A673 (cell line): ENCODE results near the gene TBPL1. TPM values are rescaled to one million over a fixed set of nuclear protein-coding genes. Genes with fewer than 3 reads are reported as not detected.

Source experiments
- BruUV-seq: library from RNA; stranded (reverse); fragments of 400-500 nt; replicated peaks from 2 replicates; lab custom pipeline; 2021; lab: Mats Ljungman, UMichigan
- CTCF ChIA-PET: fragments of 300-600 bp; sonication (Branson Sonifier 250); formaldehyde crosslinking; loops from one replicate; lab custom pipeline; 2022; ENCODE audit warnings: antibody characterized with exemption; lab: Charles Lee
- POLR2A ChIA-PET: fragments of 300-600 bp; sonication (Branson Sonifier 250); formaldehyde crosslinking; loops from one replicate; lab custom pipeline; 2022; ENCODE audit warnings: antibody characterized with exemption; ENCODE audit not compliant: low non-redundant PET; lab: Charles Lee
- DNase-seq: peaks from one replicate; pipeline ENCODE4 v3.0.0-alpha.2; 2015; ENCODE audit warnings: low spot score
- H3K27ac ChIP-seq: fragments of 200-600 bp; sonication (generic); 2 replicates; pipeline ENCODE4 v1.5.1; 2016; ENCODE audit warnings: mixed run types, low read depth, mild to moderate bottlenecking, mixed read lengths, antibody characterized with exemption, low read length; ENCODE audit not compliant: poor library complexity, severe bottlenecking
- H3K27me3 ChIP-seq: fragments of 200-600 bp; sonication (generic); replicated peaks from 2 replicates; pipeline ENCODE4 v1.6.1; 2017; ENCODE audit warnings: mixed run types, low read depth, mild to moderate bottlenecking, mixed read lengths, antibody characterized with exemption, low read length; ENCODE audit not compliant: insufficient read depth, poor library complexity
- H3K36me3 ChIP-seq: fragments of 200-600 bp; sonication (generic); 2 replicates; pipeline ENCODE4 v1.6.1; 2016; ENCODE audit warnings: mixed run types, mild to moderate bottlenecking, mixed read lengths, antibody characterized with exemption, low read length; ENCODE audit not compliant: insufficient read depth, poor library complexity, severe bottlenecking
- H3K4me1 ChIP-seq: fragments of 200-600 bp; sonication (generic); 2 replicates; pipeline ENCODE4 v1.6.1; 2017; ENCODE audit warnings: mixed run types, mild to moderate bottlenecking, mixed read lengths, antibody characterized with exemption, low read length; ENCODE audit not compliant: insufficient read depth, poor library complexity, severe bottlenecking
- H3K4me3 ChIP-seq: fragments of 200-600 bp; sonication (generic); 2 replicates; pipeline ENCODE4 v1.5.1; 2016; ENCODE audit warnings: low read depth, mixed run types, mild to moderate bottlenecking, mixed read lengths, low read length; ENCODE audit not compliant: poor library complexity, severe bottlenecking
- H3K9me3 ChIP-seq: fragments of 200-600 bp; sonication (generic); 2 replicates; pipeline ENCODE4 v1.6.1; 2016; ENCODE audit warnings: mixed run types, low read depth, mild to moderate bottlenecking, mixed read lengths, antibody characterized with exemption, low read length; ENCODE audit not compliant: poor library complexity, severe bottlenecking
- EZH2 ChIP-seq: fragments of 200-600 bp; sonication (generic); IDR thresholded peaks from 2 replicates; pipeline ENCODE4 v1.6.1; 2017; ENCODE audit warnings: borderline replicate concordance, low read depth, mild to moderate bottlenecking, mixed read lengths, antibody characterized with exemption, low read length; ENCODE audit not compliant: poor library complexity, severe bottlenecking
- intact Hi-C: fragments of 100-400 bp; cut with micrococcal nuclease; formaldehyde crosslinking; loops from one replicate; pipeline ENCODE4 v1.10.0; 2022; ENCODE audit not compliant: unreplicated experiment
- total RNA-seq: library from RNA; stranded (reverse); gene quantifications from 2 replicates; pipeline ENCODE4 v1.2.3, GENCODE V29; 2021
- TF ChIP-seq, protein P1 (sequence below): fragments of 300-800, 200-600 bp; sonication (generic); conservative IDR thresholded peaks from 2 replicates; pipeline ENCODE4 v1.5.1; 2017; ENCODE audit warnings: low read depth, mild to moderate bottlenecking, antibody characterized with exemption, low read length, moderate library complexity, mixed read lengths

TBPL1 gene
- total RNA-seq, 1 experiment from 2014 or later: 46.3 TPM

DNA sequence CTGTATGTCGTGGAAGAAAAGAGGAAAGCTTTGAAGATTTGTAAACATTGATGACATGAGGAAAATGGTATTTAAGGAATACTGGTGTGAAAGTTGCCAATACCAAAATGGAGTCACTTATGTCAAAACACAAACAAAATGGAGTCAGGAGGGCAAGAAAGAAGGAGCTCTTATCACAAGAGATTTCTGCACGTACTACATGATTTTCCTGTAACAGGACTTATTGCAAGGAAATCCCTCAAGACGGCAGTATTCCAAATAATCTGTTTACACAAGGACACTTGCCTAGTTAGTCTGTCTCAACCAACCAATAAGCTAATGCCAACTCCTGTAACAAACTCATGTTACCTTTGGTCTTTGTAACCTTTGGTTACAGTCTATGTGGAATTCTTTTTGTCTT, 69.6 kb downstream of the TBPL1 start:
- ChIA-PET POLR2A (no interaction called here), CTCF (no interaction called here)
- no peaks in the 10 kb centered on the region for H3K27me3 ChIP-seq
- H3K4me1 ChIP-seq: no peaks in the 10 kb centered on the region
- H3K4me3 ChIP-seq: no peak overlapping the region
- no peak for DNase-seq
- H3K27ac ChIP-seq: no peak overlapping the region
- TF ChIP-seq EZH2: no peak
- H3K9me3 ChIP-seq: no peaks in the 10 kb centered on the region
- intact Hi-C loops: no loop called here
- H3K36me3 ChIP-seq: no peaks in the 10 kb centered on the region
- BruUV-seq: no TSS peak

GRCh38 chr6:134026597-134026996, 73.6 kb downstream of the TBPL1 start:
- DNase-seq: no peak
- POLR2A ChIA-PET: no interaction called here
- no peak overlapping the region for H3K27ac ChIP-seq
- no peaks in the 10 kb centered on the region for H3K9me3 ChIP-seq
- CTCF ChIA-PET: no interaction called here
- H3K4me1 ChIP-seq: no peaks in the 10 kb centered on the region
- no peaks in the 10 kb centered on the region for H3K36me3 ChIP-seq
- intact Hi-C loops: no loop called here
- no peak overlapping the region for H3K4me3 ChIP-seq
- BruUV-seq: no TSS peak
- H3K27me3 ChIP-seq: no peaks in the 10 kb centered on the region
- TF ChIP-seq, protein P1, sequence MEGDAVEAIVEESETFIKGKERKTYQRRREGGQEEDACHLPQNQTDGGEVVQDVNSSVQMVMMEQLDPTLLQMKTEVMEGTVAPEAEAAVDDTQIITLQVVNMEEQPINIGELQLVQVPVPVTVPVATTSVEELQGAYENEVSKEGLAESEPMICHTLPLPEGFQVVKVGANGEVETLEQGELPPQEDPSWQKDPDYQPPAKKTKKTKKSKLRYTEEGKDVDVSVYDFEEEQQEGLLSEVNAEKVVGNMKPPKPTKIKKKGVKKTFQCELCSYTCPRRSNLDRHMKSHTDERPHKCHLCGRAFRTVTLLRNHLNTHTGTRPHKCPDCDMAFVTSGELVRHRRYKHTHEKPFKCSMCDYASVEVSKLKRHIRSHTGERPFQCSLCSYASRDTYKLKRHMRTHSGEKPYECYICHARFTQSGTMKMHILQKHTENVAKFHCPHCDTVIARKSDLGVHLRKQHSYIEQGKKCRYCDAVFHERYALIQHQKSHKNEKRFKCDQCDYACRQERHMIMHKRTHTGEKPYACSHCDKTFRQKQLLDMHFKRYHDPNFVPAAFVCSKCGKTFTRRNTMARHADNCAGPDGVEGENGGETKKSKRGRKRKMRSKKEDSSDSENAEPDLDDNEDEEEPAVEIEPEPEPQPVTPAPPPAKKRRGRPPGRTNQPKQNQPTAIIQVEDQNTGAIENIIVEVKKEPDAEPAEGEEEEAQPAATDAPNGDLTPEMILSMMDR: no peak
- no peak for TF ChIP-seq EZH2

DNA sequence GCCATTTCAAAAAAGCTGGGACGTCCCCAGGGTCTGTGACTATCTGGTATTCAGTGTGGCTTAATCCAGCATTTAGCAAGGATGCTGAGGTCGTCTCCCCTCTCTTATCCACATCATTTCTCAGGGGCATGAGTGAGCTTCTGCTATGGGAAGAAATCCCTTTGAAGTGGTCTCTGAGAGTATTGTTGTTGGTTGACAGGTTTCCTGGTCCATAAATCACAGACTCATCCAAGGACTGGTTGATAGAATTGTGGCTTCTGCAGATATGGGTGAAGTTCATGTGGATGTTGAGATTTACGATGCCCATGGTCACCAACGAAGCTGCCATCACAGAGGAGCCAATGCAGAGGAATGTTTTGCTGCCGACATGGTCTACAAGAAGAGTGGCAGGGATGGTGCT, 75.4 kb downstream of the TBPL1 start:
- intact Hi-C loops: no loop called here
- Histone ChIP-seq H3K36me3 (no peaks in the 10 kb centered on the region), H3K4me1 (no peaks in the 10 kb centered on the region), H3K4me3 (no peak overlapping the region), H3K9me3 (no peaks in the 10 kb centered on the region), H3K27ac (no peak overlapping the region), H3K27me3 (no peaks in the 10 kb centered on the region)
- no TSS peak for BruUV-seq
- no peak for TF ChIP-seq EZH2
- TF ChIP-seq, protein P1: no peak
- ChIA-PET CTCF (no interaction called here), POLR2A (no interaction called here)
- DNase-seq: no peak
